BLaER1 treated with 17β-estradiol and CSF1 and Interleukin-3, amounts not matched to agents 10 nM and 100 nM (cell line): ENCODE measurements around the gene PTPA.
"Not testable (repeated sequence)": the region's sequence is repeated elsewhere in the genome, so short reads cannot be mapped to it uniquely, and the experiment has no call there.

ENCODE experiments used
- H3K27ac ChIP-seq, 11 experiments: shearing (Covaris generic); formaldehyde crosslinking; 2 replicates each; pipeline ENCODE4 v1.8.1; 2022
- H3K27me3 ChIP-seq, 11 experiments: shearing (Covaris generic); formaldehyde crosslinking; 2 replicates each; pipeline ENCODE4 v1.8.1; 2022
- H3K36me3 ChIP-seq, 11 experiments: shearing (Covaris generic); formaldehyde crosslinking; 2 replicates each; pipeline ENCODE4 v1.8.1; 2022
- H3K4me1 ChIP-seq, 10 experiments: shearing (Covaris generic); formaldehyde crosslinking; 2 replicates each; pipeline ENCODE4 v1.8.1; 2022
- H3K4me2 ChIP-seq, 11 experiments: shearing (Covaris generic); formaldehyde crosslinking; 2 replicates each; pipeline ENCODE4 v1.8.1; 2022
- H3K4me3 ChIP-seq, 10 experiments: shearing (Covaris generic); formaldehyde crosslinking; 2 replicates each; pipeline ENCODE4 v1.8.1; 2022
- H3K9ac ChIP-seq, 11 experiments: shearing (Covaris generic); formaldehyde crosslinking; 2 replicates each; pipeline ENCODE4 v1.8.1; 2022
- H3K9me3 ChIP-seq, 11 experiments: shearing (Covaris generic); formaldehyde crosslinking; replicated peaks in 1 of 11; 2 replicates each; pipeline ENCODE4 v1.8.1; 2022
- H4K20me1 ChIP-seq, 11 experiments: shearing (Covaris generic); formaldehyde crosslinking; 2 replicates each; pipeline ENCODE4 v1.8.1; 2022
- Cebpa-rat ChIP-seq, 11 experiments: shearing (Covaris generic); IDR thresholded peaks; 2 replicates each; pipeline ENCODE4 v1.8.1; 2022

The PTPA gene

GRCh38 chr9:129124506-129125069 lies 13.4 kb downstream of the PTPA start:
- H3K4me2 ChIP-seq = peak overlapping the region; percentile 27 to 93 (median 71); a peak in 21 of 22 replicates
- no peaks in the 10 kb centered on the region for H3K9me3 ChIP-seq
- peak overlapping the region in 10 of 11 experiments; percentile 22 to 76 (median 62); a peak in 19 of 22 replicates for H3K27ac ChIP-seq
- no peaks in the 10 kb centered on the region for H3K27me3 ChIP-seq
- H3K4me1 ChIP-seq = peaks cover 31 to 44% (median 39%) of the 10 kb centered on the region in 10 experiments
- H4K20me1 ChIP-seq = peaks cover 2 to 54% (median 23%) of the 10 kb centered on the region in 11 experiments; a peak in 13 of 22 replicates
- H3K4me3 ChIP-seq = no peak overlapping the region
- peaks cover 71 to 98% (median 86%) of the 10 kb centered on the region in 11 experiments for H3K36me3 ChIP-seq
- H3K9ac ChIP-seq = peak overlapping the region in 10 of 11 experiments; percentile 20 to 57 (median 33); a peak in 10 of 22 replicates
- TF ChIP-seq Cebpa-rat (IDR thresholded peaks at IDR 0.05) = no peak

DNA sequence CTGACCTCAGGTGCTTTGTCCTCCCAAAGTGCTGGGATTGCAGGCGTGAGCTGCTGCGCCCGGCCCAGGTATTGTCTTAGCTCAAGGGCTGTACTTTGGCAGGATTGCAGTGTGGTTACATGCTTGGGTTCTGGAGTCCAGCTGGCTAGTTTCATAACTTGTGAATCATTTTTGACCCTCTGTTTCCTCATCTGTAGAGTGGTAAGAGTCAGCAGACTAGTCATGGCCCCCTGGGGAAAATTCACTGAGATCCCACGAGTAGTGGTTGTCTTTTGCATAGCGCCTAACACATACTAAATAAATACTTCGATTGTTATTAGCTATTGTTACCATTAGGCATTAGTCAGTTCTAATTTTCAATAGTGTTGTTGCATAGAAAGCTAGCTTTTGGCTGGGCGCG lies 14.3 kb downstream of the PTPA start:
- Histone ChIP-seq H3K4me3 (no peak overlapping the region), H3K27me3 (no peaks in the 10 kb centered on the region), H3K9ac (peak overlapping the region in 3 of 11 experiments; percentile 32 to 70 (median 42); a peak in 3 of 22 replicates), H4K20me1 (peaks cover 0 to 54% (median 22%) of the 10 kb centered on the region in 11 experiments; a peak in 9 of 22 replicates), H3K27ac (peak overlapping the region in 9 of 11 experiments; percentile 49 to 76 (median 65); a peak in 16 of 22 replicates), H3K4me2 (peak overlapping the region; percentile 54 to 93 (median 71)), H3K9me3 (no peaks in the 10 kb centered on the region), H3K36me3 (peaks cover 74 to 98% (median 89%) of the 10 kb centered on the region in 11 experiments), H3K4me1 (peaks cover 31 to 41% (median 37%) of the 10 kb centered on the region in 10 experiments)
- TF ChIP-seq Cebpa-rat (IDR thresholded peaks at IDR 0.05) = no peak

- Histone ChIP-seq H3K36me3 (peaks cover 72 to 96% (median 86%) of the 10 kb centered on the region in 11 experiments), H3K9ac (peak overlapping the region; percentile 9 to 70 (median 51); a peak in 18 of 22 replicates), H3K27ac (peak overlapping the region in 10 of 11 experiments; percentile 3 to 76 (median 64); a peak in 18 of 22 replicates), H4K20me1 (peaks cover 0 to 47% (median 13%) of the 10 kb centered on the region in 11 experiments; a peak in 10 of 22 replicates), H3K27me3 (no peaks in the 10 kb centered on the region), H3K4me1 (peaks cover 31 to 49% (median 41%) of the 10 kb centered on the region in 10 experiments), H3K4me2 (peak overlapping the region; percentile 39 to 93 (median 71)), H3K4me3 (no peak overlapping the region), H3K9me3 (no peaks in the 10 kb centered on the region)
- no peak for TF ChIP-seq Cebpa-rat (IDR thresholded peaks at IDR 0.05)
Measured at GRCh38 chr9:129126749-129127618, 15.8 kb downstream of the PTPA start.

GRCh38 chr9:129128689-129129088 lies 17.5 kb downstream of the PTPA start:
- peaks cover 31 to 52% (median 43%) of the 10 kb centered on the region in 10 experiments for H3K4me1 ChIP-seq
- H3K4me2 ChIP-seq = no peak overlapping the region
- H3K36me3 ChIP-seq = peaks cover 72 to 96% (median 87%) of the 10 kb centered on the region in 11 experiments
- TF ChIP-seq Cebpa-rat (IDR thresholded peaks at IDR 0.05) = no peak
- peaks cover 0 to 40% (median 5%) of the 10 kb centered on the region in 11 experiments; a peak in 10 of 22 replicates for H4K20me1 ChIP-seq
- no peaks in the 10 kb centered on the region for H3K9me3 ChIP-seq
- peak overlapping the region in 2 of 11 experiments; percentile 2 to 3; a peak in 1 of 22 replicates for H3K9ac ChIP-seq
- H3K27ac ChIP-seq = no peak overlapping the region; a peak in 1 of 22 replicates
- no peaks in the 10 kb centered on the region for H3K27me3 ChIP-seq
- no peak overlapping the region for H3K4me3 ChIP-seq

- not testable (repeated sequence) for H3K9me3 ChIP-seq
- peaks cover 0 to 40% (median 4%) of the 10 kb centered on the region in 11 experiments; a peak in 9 of 22 replicates for H4K20me1 ChIP-seq
Measured at GRCh38 chr9:129130271-129130670, 19.1 kb downstream of the PTPA start.

DNA sequence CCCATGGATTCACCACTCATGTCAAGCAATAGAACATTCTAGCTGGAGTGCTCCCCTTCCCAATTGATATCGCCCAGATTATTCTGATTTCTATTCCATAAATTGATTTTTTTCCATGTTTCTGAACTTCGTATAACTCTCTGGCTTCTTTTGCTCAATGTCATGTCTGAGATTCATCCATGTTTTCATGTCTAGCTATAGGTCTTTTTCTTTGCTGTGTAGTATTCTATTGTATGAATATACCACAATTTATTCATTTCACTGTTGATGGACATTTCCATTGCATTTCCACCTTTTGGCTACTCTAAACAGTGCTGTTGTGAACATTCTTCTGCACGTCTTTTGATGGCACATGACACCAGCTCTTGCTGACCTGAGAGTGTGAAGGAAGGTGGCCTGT lies 19.6 kb downstream of the PTPA start:
- Histone ChIP-seq H3K4me2 (no peak overlapping the region), H3K9me3 (no peaks in the 10 kb centered on the region), H4K20me1 (peaks cover 0 to 40% (median 4%) of the 10 kb centered on the region in 11 experiments; a peak in 9 of 22 replicates), H3K27ac (no peak overlapping the region), H3K4me3 (no peak overlapping the region), H3K36me3 (peaks cover 76 to 96% (median 84%) of the 10 kb centered on the region in 11 experiments), H3K27me3 (no peaks in the 10 kb centered on the region), H3K9ac (no peak overlapping the region), H3K4me1 (peaks cover 15 to 32% (median 25%) of the 10 kb centered on the region in 10 experiments)
- no peak for TF ChIP-seq Cebpa-rat (IDR thresholded peaks at IDR 0.05)

More at GRCh38 chr9:129130271-129130670, 19.1 kb downstream of the PTPA start:
- H3K4me2 ChIP-seq, H3K4me3 ChIP-seq, H3K27ac ChIP-seq, H3K9ac ChIP-seq, H3K27me3 ChIP-seq: not testable (repeated sequence)
- peaks cover 21 to 37% (median 30%) of the 10 kb centered on the region in 10 experiments for H3K4me1 ChIP-seq
- H3K36me3 ChIP-seq = peaks cover 74 to 96% (median 84%) of the 10 kb centered on the region in 11 experiments

DNA sequence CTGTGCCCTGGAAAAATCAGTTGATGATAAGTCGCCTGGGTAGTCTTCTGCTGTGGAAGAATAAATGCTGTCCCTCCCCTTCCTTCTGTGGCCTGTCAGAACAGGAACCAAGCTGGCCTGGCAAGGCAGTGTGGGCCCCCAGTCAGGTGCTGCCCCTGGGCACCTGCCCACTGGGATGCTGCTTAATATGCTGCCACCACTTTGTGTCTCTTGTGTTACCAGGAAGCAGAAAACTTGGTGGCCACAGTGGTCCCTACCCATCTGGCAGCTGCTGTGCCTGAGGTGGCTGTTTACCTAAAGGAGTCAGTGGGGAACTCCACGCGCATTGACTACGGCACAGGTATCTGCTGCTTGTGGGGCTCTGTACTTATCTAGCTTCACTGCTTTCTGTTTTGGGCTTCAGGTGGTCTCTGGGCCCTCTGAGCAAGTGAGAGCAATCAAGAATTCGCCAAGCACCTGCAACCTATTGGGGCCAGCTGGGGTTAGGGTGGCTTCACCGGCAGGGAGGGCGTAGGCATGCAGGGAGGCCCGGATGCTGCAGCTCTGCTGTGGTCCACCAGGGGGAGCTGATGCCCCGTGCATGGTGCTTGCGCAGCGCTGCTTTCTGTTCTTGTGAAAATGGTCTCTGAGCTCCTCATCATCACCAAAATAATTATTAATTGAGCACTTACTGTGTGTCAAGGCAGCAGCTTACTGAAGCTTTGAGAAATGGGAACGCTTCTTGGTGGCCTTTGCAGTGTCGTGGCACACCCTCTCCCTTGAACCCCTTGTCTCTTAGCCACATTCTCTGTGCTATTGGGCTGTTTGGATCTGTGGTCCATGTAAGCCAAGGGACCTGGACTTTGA lies 20.3 kb downstream of the PTPA start:
- Histone ChIP-seq H3K4me3 (no peak overlapping the region), H3K4me2 (peak overlapping the region in 3 of 11 experiments; percentile 5 to 30 (median 28); a peak in 2 of 22 replicates), H3K27ac (no peak overlapping the region), H3K9me3 (no peaks in the 10 kb centered on the region), H3K27me3 (no peaks in the 10 kb centered on the region), H4K20me1 (peaks cover 0 to 35% (median 4%) of the 10 kb centered on the region in 11 experiments; a peak in 9 of 22 replicates), H3K4me1 (peaks cover 8 to 24% (median 17%) of the 10 kb centered on the region in 10 experiments), H3K9ac (peak overlapping the region in 3 of 11 experiments; percentile 1 to 13 (median 8); a peak in 1 of 22 replicates), H3K36me3 (peaks cover 80 to 97% (median 90%) of the 10 kb centered on the region in 11 experiments)
- TF ChIP-seq Cebpa-rat (IDR thresholded peaks at IDR 0.05) = no peak

- H3K4me2 ChIP-seq = no peak overlapping the region
- H4K20me1 ChIP-seq = peaks cover 0 to 19% (median 0%) of the 10 kb centered on the region in 11 experiments; a peak in 6 of 22 replicates
- TF ChIP-seq Cebpa-rat (IDR thresholded peaks at IDR 0.05) = no peak
- no peak overlapping the region for H3K4me3 ChIP-seq
- no peaks in the 10 kb centered on the region for H3K9me3 ChIP-seq
- H3K4me1 ChIP-seq = peaks cover 0 to 12% (median 4%) of the 10 kb centered on the region in 10 experiments; a peak in 12 of 20 replicates
- H3K27ac ChIP-seq = peak overlapping the region in 5 of 11 experiments; percentile 6 to 42 (median 24); a peak in 4 of 22 replicates
- peaks cover 85 to 100% (median 94%) of the 10 kb centered on the region in 11 experiments for H3K36me3 ChIP-seq
- H3K27me3 ChIP-seq = no peaks in the 10 kb centered on the region
- H3K9ac ChIP-seq = peak overlapping the region in 9 of 11 experiments; percentile 4 to 56 (median 28); a peak in 9 of 22 replicates
Measured at GRCh38 chr9:129133082-129133481, 21.9 kb downstream of the PTPA start.
